Mucosa of stomach (tissue), 1 donor: ENCODE data around the gene SLC17A2.
"Not testable (repeated sequence)": the region's sequence is repeated elsewhere in the genome, so short reads cannot be mapped to it uniquely, and the experiment has no call there.

Source experiments
- H3K27me3 ChIP-seq: one replicate; pipeline ENCODE4 v1.7.0; 2013; ENCODE audit warnings: mild to moderate bottlenecking, low read length; ENCODE audit not compliant: control insufficient read depth, insufficient read depth
- H3K36me3 ChIP-seq: one replicate; pipeline ENCODE4 v1.7.0; 2013; ENCODE audit warnings: low read length; ENCODE audit not compliant: control insufficient read depth, insufficient read depth
- H3K4me1 ChIP-seq: one replicate; pipeline ENCODE4 v1.7.0; 2013; ENCODE audit warnings: mild to moderate bottlenecking, low read length; ENCODE audit not compliant: control insufficient read depth, insufficient read depth
- H3K4me3 ChIP-seq: one replicate; pipeline ENCODE4 v1.7.0; 2013; ENCODE audit warnings: low read length
- H3K9ac ChIP-seq: one replicate; pipeline ENCODE4 v1.7.0; 2013; ENCODE audit warnings: mild to moderate bottlenecking, low read length, moderate library complexity
- H3K9me3 ChIP-seq: one replicate; pipeline ENCODE4 v1.7.0; 2013; ENCODE audit warnings: mild to moderate bottlenecking, low read length, moderate library complexity; ENCODE audit not compliant: control insufficient read depth
- donor health status: Pancreatic carcinoma.

SLC17A2 gene

DNA sequence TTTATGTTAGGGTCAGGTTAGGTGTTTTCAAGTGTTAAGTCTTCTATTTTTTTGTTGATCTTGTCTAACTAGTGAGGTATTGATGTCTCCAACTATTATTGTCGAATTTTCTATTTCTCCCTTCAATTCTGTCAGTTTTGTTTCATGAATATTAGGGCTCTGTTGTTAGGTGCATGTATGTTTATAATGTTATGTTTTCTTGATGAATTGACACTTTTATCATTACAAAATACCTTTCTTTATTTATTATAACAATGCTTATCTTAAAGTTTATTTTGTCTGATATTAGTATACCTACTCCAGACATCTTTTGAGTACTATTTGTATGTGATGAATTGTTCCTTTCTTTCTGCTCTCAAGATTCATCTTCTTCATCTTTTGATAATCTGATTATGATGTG lies 19.2 kb upstream of the SLC17A2 start:
- Histone ChIP-seq H3K4me3 (no peak overlapping the region), H3K9ac (no peak overlapping the region), H3K36me3 (no peaks in the 10 kb centered on the region), H3K27me3 (peaks cover 7% of the 10 kb centered on the region), H3K9me3 (no peaks in the 10 kb centered on the region), H3K4me1 (no peaks in the 10 kb centered on the region)

DNA sequence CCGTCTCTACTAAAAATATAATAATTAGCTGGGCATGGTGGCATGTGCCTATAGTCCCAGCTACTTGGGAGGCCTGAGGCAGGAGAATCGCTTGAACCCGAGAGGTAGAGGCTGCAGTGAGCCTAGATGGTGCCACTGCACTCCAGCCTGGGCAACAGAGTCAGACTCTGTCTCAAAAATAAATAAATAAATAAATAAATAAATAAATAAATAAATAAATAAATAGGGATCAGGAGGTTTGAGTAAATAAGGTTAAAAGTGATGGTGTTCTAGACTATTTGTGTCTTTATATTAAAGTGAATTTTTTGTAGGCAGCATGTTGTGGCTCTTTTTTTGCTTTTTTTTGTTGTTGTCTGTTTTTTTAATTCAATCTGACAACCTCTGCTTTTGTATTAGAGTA lies 17.0 kb upstream of the SLC17A2 start:
- H3K4me1 ChIP-seq, H3K27me3 ChIP-seq, H3K9me3 ChIP-seq, H3K36me3 ChIP-seq, H3K4me3 ChIP-seq, H3K9ac ChIP-seq: not testable (repeated sequence)

DNA sequence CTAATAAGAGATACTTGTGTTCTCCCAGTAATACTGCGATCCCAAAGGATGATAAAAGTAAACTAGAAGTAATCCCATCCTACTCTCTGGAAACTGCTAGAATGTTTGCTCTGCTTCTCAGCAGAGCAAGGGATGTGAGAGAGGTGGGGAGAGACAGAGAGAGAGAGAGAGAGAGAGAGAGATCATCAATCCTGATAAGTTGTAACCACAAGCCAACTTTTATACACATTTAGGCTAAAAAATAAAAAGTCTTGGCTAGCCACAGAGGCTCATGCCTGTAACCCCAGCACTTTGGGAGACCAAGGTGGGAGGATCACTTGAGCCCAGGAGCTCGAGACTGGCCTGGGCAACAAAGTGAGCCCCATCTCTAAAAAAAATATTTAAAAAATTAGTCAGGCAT lies 16.1 kb upstream of the SLC17A2 start:
- H3K4me1 ChIP-seq: no peaks in the 10 kb centered on the region
- no peaks in the 10 kb centered on the region for H3K36me3 ChIP-seq
- H3K9ac ChIP-seq: no peak overlapping the region
- H3K27me3 ChIP-seq: peaks cover 9% of the 10 kb centered on the region
- H3K4me3 ChIP-seq: no peak overlapping the region
- no peaks in the 10 kb centered on the region for H3K9me3 ChIP-seq

GRCh38 chr6:25945738-25946137 lies 15.2 kb upstream of the SLC17A2 start:
- H3K9me3 ChIP-seq, H3K4me1 ChIP-seq, H3K4me3 ChIP-seq, H3K9ac ChIP-seq, H3K27me3 ChIP-seq, H3K36me3 ChIP-seq: not testable (repeated sequence)

- Histone ChIP-seq H3K9me3 (no peaks in the 10 kb centered on the region), H3K36me3 (no peaks in the 10 kb centered on the region), H3K4me1 (no peaks in the 10 kb centered on the region)
Measured at GRCh38 chr6:25944688-25945574, 14.4 kb upstream of the SLC17A2 start.

GRCh38 chr6:25943887-25944286 lies 13.4 kb upstream of the SLC17A2 start:
- Histone ChIP-seq H3K4me3 (no peak overlapping the region), H3K4me1 (no peaks in the 10 kb centered on the region), H3K9me3 (no peaks in the 10 kb centered on the region), H3K9ac (no peak overlapping the region), H3K36me3 (no peaks in the 10 kb centered on the region), H3K27me3 (peaks cover 17% of the 10 kb centered on the region)

More at GRCh38 chr6:25944688-25945574, 14.4 kb upstream of the SLC17A2 start:
- no peak overlapping the region for H3K4me3 ChIP-seq
- no peak overlapping the region for H3K9ac ChIP-seq
- peaks cover 9% of the 10 kb centered on the region for H3K27me3 ChIP-seq

GRCh38 chr6:25942561-25943147 lies 12.2 kb upstream of the SLC17A2 start:
- Histone ChIP-seq H3K36me3 (no peaks in the 10 kb centered on the region), H3K9ac (no peak overlapping the region), H3K4me1 (no peaks in the 10 kb centered on the region), H3K9me3 (no peaks in the 10 kb centered on the region), H3K27me3 (peaks cover 23% of the 10 kb centered on the region), H3K4me3 (no peak overlapping the region)

- H3K9me3 ChIP-seq: no peaks in the 10 kb centered on the region
- H3K36me3 ChIP-seq: no peaks in the 10 kb centered on the region
- peaks cover 38% of the 10 kb centered on the region for H3K27me3 ChIP-seq
- H3K4me3 ChIP-seq: no peak overlapping the region
- H3K9ac ChIP-seq: no peak overlapping the region
- H3K4me1 ChIP-seq: no peaks in the 10 kb centered on the region
Measured at GRCh38 chr6:25939593-25939992, 9.1 kb upstream of the SLC17A2 start.

DNA sequence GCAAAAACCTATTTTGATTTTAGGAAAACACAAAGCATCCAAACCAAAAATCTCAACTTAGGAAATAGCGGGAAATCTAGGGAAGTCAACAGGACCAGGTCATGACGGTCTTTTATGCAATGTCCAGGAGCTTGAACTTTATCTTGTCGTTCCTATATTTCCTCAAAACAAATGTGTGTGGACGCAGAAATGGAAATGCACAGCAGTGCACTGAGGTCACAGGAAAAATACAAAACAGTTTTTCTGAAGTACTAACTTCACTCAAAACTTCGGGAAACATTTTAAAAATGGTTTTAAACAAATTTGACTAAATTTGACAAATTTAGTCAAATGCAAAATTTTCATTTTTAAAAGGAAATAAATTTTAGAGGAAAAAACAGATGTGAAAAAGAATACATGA lies 5.5 kb upstream of the SLC17A2 start:
- Histone ChIP-seq H3K36me3 (no peaks in the 10 kb centered on the region), H3K9me3 (no peaks in the 10 kb centered on the region), H3K27me3 (peaks cover 47% of the 10 kb centered on the region), H3K4me1 (no peaks in the 10 kb centered on the region), H3K9ac (no peak overlapping the region), H3K4me3 (no peak overlapping the region)

DNA sequence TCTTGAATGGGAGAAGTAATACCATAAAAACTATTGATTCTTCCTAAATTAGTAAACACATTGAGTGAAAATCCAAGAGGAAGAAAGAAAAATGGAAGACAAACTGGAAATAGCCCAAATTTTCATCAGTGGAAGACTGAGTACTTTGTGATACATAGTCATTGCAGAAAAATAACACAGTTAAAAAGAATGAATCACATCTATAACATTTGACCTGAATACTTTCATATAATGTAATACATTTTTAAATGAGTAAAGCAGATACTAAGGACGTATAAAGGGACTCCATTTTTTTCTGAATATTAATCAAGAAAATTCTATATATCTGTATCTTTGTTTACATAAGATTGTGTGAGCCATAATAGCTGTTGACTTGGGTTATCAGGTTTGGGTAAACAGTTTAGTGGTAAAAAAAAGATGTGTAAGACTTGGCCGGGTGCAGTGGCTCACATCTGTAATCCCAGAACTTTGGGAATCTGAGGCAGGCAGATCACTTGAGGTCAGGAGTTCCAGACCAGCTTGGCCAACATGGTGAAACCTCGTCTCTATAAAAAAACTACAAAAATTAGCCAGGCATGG lies 4.3 kb upstream of the SLC17A2 start:
- no peaks in the 10 kb centered on the region for H3K9me3 ChIP-seq
- no peaks in the 10 kb centered on the region for H3K4me1 ChIP-seq
- peaks cover 53% of the 10 kb centered on the region for H3K27me3 ChIP-seq
- H3K9ac ChIP-seq: no peak overlapping the region
- H3K36me3 ChIP-seq: no peaks in the 10 kb centered on the region
- no peak overlapping the region for H3K4me3 ChIP-seq

GRCh38 chr6:25934156-25934555 lies 3.7 kb upstream of the SLC17A2 start:
- no peak overlapping the region for H3K9ac ChIP-seq
- H3K27me3 ChIP-seq: peaks cover 52% of the 10 kb centered on the region
- no peaks in the 10 kb centered on the region for H3K9me3 ChIP-seq
- no peak overlapping the region for H3K4me3 ChIP-seq
- H3K4me1 ChIP-seq: no peaks in the 10 kb centered on the region
- no peaks in the 10 kb centered on the region for H3K36me3 ChIP-seq

GRCh38 chr6:25931411-25931709 lies 869 bp upstream of the SLC17A2 start:
- no peak overlapping the region for H3K9ac ChIP-seq
- H3K9me3 ChIP-seq: no peaks in the 10 kb centered on the region
- no peak overlapping the region for H3K4me3 ChIP-seq
- no peaks in the 10 kb centered on the region for H3K4me1 ChIP-seq
- no peaks in the 10 kb centered on the region for H3K36me3 ChIP-seq
- peaks cover 37% of the 10 kb centered on the region for H3K27me3 ChIP-seq
